Bronchial epithelial cell (primary cell): ENCODE measurements around the gene LSAMP. TPM values are rescaled to one million over a fixed set of nuclear protein-coding genes. Genes with fewer than 3 reads are reported as not detected.
"Not testable (repeated sequence)": the region's sequence is repeated elsewhere in the genome, so short reads cannot be mapped to it uniquely, and the experiment has no call there.

ENCODE experiments used
- DNase-seq: peaks from one replicate; pipeline ENCODE4 v3.0.0-alpha.2; 2010; ENCODE audit warnings: low read depth
- FAIRE-seq: peaks from 2 replicates; lab custom pipeline; 2011; peaks lifted over from hg19 to GRCh38; lab: Jason Lieb, UNC
- H3K27me3 ChIP-seq: 2 replicates; pipeline ENCODE4 v1.5.1; 2011; ENCODE audit warnings: low read length; ENCODE audit not compliant: control insufficient read depth, insufficient read depth
- H3K36me3 ChIP-seq: 2 replicates; pipeline ENCODE4 v1.5.1; 2011; ENCODE audit warnings: low read length; ENCODE audit not compliant: control insufficient read depth, insufficient read depth
- H3K4me3 ChIP-seq: 2 replicates; pipeline ENCODE4 v1.5.1; 2011; ENCODE audit warnings: mild to moderate bottlenecking, low read depth, low read length, control low read depth
- total RNA-seq: library from RNA; depleted of rRNA; stranded (reverse); fragments of >200 nt; gene quantifications from 2 replicates; pipeline ENCODE4 v1.2.1, GENCODE V29; 2014
- TF ChIP-seq, protein P1 (sequence below): IDR thresholded peaks from 2 replicates; pipeline ENCODE4 v1.5.1; 2011; ENCODE audit warnings: mild to moderate bottlenecking, moderate library complexity, low read length, control low read depth, inconsistent platforms; ENCODE audit not compliant: insufficient read depth, severe bottlenecking

The LSAMP gene
- total RNA-seq, 1 donor from 2014 or later, result 0.26 TPM

DNA sequence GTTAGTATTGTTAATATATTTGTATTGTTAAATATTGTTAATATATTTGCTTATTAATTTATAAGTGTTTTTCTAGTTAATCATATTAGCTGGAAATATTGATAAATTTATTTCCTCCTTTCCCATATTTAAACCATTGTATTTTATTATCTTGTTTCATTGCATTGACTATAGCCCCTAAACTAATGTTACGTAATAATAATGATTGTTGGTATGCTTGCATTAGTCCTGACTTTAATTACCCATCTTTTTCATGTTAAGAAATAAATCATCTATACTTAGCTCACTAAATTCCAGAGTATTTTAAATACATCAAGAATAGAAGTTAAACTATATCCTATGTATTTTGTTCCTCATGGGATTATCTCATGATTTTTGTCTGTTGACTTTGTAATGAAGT lies 368.2 kb downstream of the LSAMP start:
- FAIRE-seq (no peak), DNase-seq (no peak)
- TF ChIP-seq, protein P1, sequence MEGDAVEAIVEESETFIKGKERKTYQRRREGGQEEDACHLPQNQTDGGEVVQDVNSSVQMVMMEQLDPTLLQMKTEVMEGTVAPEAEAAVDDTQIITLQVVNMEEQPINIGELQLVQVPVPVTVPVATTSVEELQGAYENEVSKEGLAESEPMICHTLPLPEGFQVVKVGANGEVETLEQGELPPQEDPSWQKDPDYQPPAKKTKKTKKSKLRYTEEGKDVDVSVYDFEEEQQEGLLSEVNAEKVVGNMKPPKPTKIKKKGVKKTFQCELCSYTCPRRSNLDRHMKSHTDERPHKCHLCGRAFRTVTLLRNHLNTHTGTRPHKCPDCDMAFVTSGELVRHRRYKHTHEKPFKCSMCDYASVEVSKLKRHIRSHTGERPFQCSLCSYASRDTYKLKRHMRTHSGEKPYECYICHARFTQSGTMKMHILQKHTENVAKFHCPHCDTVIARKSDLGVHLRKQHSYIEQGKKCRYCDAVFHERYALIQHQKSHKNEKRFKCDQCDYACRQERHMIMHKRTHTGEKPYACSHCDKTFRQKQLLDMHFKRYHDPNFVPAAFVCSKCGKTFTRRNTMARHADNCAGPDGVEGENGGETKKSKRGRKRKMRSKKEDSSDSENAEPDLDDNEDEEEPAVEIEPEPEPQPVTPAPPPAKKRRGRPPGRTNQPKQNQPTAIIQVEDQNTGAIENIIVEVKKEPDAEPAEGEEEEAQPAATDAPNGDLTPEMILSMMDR, result no peak
- no peaks in the 10 kb centered on the region for H3K36me3 ChIP-seq
- no peaks in the 10 kb centered on the region for H3K27me3 ChIP-seq
- H3K4me3 ChIP-seq, result no peak overlapping the region

- not testable (repeated sequence) for H3K4me3 ChIP-seq, DNase-seq, H3K36me3 ChIP-seq, FAIRE-seq, H3K27me3 ChIP-seq
These were observed 374.6 kb downstream of the LSAMP start for GRCh38 chr3:116070516-116071278.

DNA sequence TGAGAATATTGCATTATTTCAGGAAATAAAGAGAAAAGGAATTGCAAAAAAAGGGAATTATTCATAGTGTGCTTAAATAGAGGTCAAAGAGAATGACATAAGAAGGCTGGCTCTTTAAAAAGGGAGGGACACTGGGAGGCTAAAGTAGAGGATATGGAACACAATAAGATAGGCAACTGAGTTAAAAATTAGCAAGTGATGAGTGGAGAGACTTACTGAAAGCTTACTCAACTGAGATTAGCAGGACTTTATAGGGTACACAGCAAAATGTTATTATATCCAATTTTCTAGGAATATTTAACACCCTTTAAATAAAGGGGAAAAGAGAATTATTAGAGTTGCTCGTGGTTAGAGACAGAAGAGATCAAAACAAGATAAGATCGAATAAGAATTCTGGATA lies 375.2 kb downstream of the LSAMP start:
- DNase-seq (no peak), FAIRE-seq (no peak)
- Histone ChIP-seq H3K36me3 (no peaks in the 10 kb centered on the region), H3K27me3 (no peaks in the 10 kb centered on the region), H3K4me3 (no peak overlapping the region)
- TF ChIP-seq, protein P1, result no peak

- Histone ChIP-seq H3K27me3 (no peaks in the 10 kb centered on the region), H3K36me3 (no peaks in the 10 kb centered on the region), H3K4me3 (no peak overlapping the region)
- TF ChIP-seq, protein P1, result no peak
- DNase-seq, result no peak
- FAIRE-seq, result no peak
These were observed 376.3 kb downstream of the LSAMP start for GRCh38 chr3:116069024-116069423.

GRCh38 chr3:116067326-116067725 lies 378.0 kb downstream of the LSAMP start:
- no peak for FAIRE-seq
- Histone ChIP-seq H3K36me3 (no peaks in the 10 kb centered on the region), H3K4me3 (no peak overlapping the region), H3K27me3 (no peaks in the 10 kb centered on the region)
- TF ChIP-seq, protein P1, result no peak
- no peak for DNase-seq

DNA sequence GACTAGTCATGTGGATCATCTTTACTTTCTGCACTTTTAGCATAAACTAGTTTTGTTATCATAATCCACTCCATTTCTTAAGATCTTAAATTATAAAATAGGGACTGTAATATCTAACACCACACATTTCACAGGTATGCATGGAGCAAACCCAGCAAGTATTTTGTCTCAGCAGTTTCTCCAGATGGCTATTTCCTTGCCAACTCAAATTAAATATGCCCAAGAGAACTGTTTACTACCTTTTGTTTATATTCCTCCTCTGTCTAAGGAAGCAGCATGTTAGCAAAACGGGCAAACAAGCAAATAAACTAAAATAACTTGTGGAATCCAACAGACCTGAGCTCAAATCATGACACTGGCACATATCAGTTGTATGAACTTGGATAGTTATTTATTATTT lies 379.8 kb downstream of the LSAMP start:
- DNase-seq (no peak), FAIRE-seq (no peak)
- no peaks in the 10 kb centered on the region for H3K27me3 ChIP-seq
- no peak overlapping the region for H3K4me3 ChIP-seq
- TF ChIP-seq, protein P1, result no peak
- no peaks in the 10 kb centered on the region for H3K36me3 ChIP-seq
